Hematopoietic multipotent progenitor cell treated with erythropoietin and hydrocortisone succinate and interleukin-3 and kit ligand, for 15 days (in vitro differentiated cells): ENCODE results near the gene STK11IP.

Source experiments
- DNase-seq: peaks from one replicate; pipeline ENCODE4 v3.0.0-alpha.2; 2015; ENCODE audit warnings: low spot score

Gene STK11IP

GRCh38 chr2:219581346-219581745 is 16.3 kb upstream of the STK11IP start:
- DNase-seq, result no peak

- no peak for DNase-seq
Observed at GRCh38 chr2:219591091-219591490, 6.6 kb upstream of the STK11IP start.

GRCh38 chr2:219592736-219593135 is 4.9 kb upstream of the STK11IP start:
- no peak for DNase-seq

- no peak for DNase-seq
Observed at GRCh38 chr2:219593154-219593553, 4.5 kb upstream of the STK11IP start.

- DNase-seq, result no peak
Observed at GRCh38 chr2:219595256-219595655, 2.4 kb upstream of the STK11IP start.

- DNase-seq, result no peak
Observed at GRCh38 chr2:219596954-219597551, 604 bp upstream of the STK11IP start.

GRCh38 chr2:219598308-219599078 is 836 bp downstream of the STK11IP start:
- no peak for DNase-seq

- no peak for DNase-seq
Observed at GRCh38 chr2:219603771-219604170, 6.1 kb downstream of the STK11IP start.

- DNase-seq, result no peak
Observed at GRCh38 chr2:219605607-219605954, 7.9 kb downstream of the STK11IP start.

- DNase-seq, result no peak
Observed at GRCh38 chr2:219607931-219608330, 10.3 kb downstream of the STK11IP start.

GRCh38 chr2:219608399-219608964 is 10.8 kb downstream of the STK11IP start:
- no peak for DNase-seq

GRCh38 chr2:219609149-219609750 is 11.6 kb downstream of the STK11IP start:
- no peak for DNase-seq

GRCh38 chr2:219611306-219611705 is 13.6 kb downstream of the STK11IP start:
- DNase-seq, result no peak

- no peak for DNase-seq
Observed at GRCh38 chr2:219611866-219612576, 14.4 kb downstream of the STK11IP start.

- no peak for DNase-seq
Observed at GRCh38 chr2:219612577-219613286, 15.1 kb downstream of the STK11IP start.

- DNase-seq, result no peak
Observed at GRCh38 chr2:219613461-219614070, 15.9 kb downstream of the STK11IP start.

GRCh38 chr2:219614076-219614860 is 16.6 kb downstream of the STK11IP start:
- no peak for DNase-seq

GRCh38 chr2:219615036-219615435 is 17.4 kb downstream of the STK11IP start:
- DNase-seq, result no peak

- DNase-seq, result no peak
Observed at GRCh38 chr2:219615894-219616293, 18.2 kb downstream of the STK11IP start.

GRCh38 chr2:219616550-219616949 is 18.9 kb downstream of the STK11IP start:
- DNase-seq, result no peak

- no peak for DNase-seq
Observed at GRCh38 chr2:219618733-219619122, 21.1 kb downstream of the STK11IP start.
